Mesendoderm (in vitro differentiated cells): ENCODE data around the gene PF4V1.

ENCODE experiments used
- DNase-seq: peaks from one replicate; pipeline ENCODE4 v3.0.0; 2013
- H2AK5ac ChIP-seq: 2 replicates; pipeline ENCODE4 v1.6.1; 2013; ENCODE audit warnings: low read length, inconsistent platforms
- H2BK120ac ChIP-seq: 2 replicates; pipeline ENCODE4 v1.6.1; 2013; ENCODE audit warnings: low read depth, mild to moderate bottlenecking, low read length, moderate library complexity, mixed read lengths
- H2BK15ac ChIP-seq: replicated peaks from 2 replicates; pipeline ENCODE4 v1.6.1; 2013; ENCODE audit warnings: low read depth, mild to moderate bottlenecking, moderate library complexity
- H2BK5ac ChIP-seq: 2 replicates; pipeline ENCODE4 v1.6.1; 2013; ENCODE audit warnings: low read length, inconsistent platforms
- H3K18ac ChIP-seq: 2 replicates; pipeline ENCODE4 v1.6.1; 2013; ENCODE audit warnings: mild to moderate bottlenecking, low read length, mixed read lengths
- H3K23ac ChIP-seq: one replicate; pipeline ENCODE4 v1.6.1; 2013; ENCODE audit warnings: low read length
- H3K27ac ChIP-seq: 2 replicates; pipeline ENCODE4 v1.5.1; 2013; ENCODE audit warnings: low read depth, mild to moderate bottlenecking, inconsistent platforms, low read length, moderate library complexity
- H3K27me3 ChIP-seq: 2 replicates; pipeline ENCODE4 v1.6.1; 2013; ENCODE audit warnings: low read length, control low read depth, mild to moderate bottlenecking, inconsistent platforms; ENCODE audit not compliant: insufficient read depth, poor library complexity
- H3K36me3 ChIP-seq: 2 replicates; pipeline ENCODE4 v1.6.1; 2013; ENCODE audit warnings: low read length, inconsistent platforms; ENCODE audit not compliant: control insufficient read depth, insufficient read depth
- H3K4ac ChIP-seq: one replicate; pipeline ENCODE4 v1.6.1; 2013; ENCODE audit warnings: low read depth, mild to moderate bottlenecking, low read length, moderate library complexity
- H3K4me1 ChIP-seq: 2 replicates; pipeline ENCODE4 v1.6.1; 2013; ENCODE audit warnings: low read depth, low read length, inconsistent platforms; ENCODE audit not compliant: control insufficient read depth
- H3K4me2 ChIP-seq: 2 replicates; pipeline ENCODE4 v1.6.1; 2013; ENCODE audit warnings: low read length
- H3K4me3 ChIP-seq: 2 replicates; pipeline ENCODE4 v1.5.1; 2013; ENCODE audit warnings: mild to moderate bottlenecking, low read length
- H3K56ac ChIP-seq: one replicate; pipeline ENCODE4 v1.6.1; 2013; ENCODE audit warnings: low read length
- H3K79me1 ChIP-seq: 2 replicates; pipeline ENCODE4 v1.6.1; 2013; ENCODE audit warnings: low read length, inconsistent platforms
- H3K79me2 ChIP-seq: 2 replicates; pipeline ENCODE4 v1.6.1; 2013; ENCODE audit warnings: mild to moderate bottlenecking, low read length; ENCODE audit not compliant: control insufficient read depth, insufficient read depth
- H3K9ac ChIP-seq: 2 replicates; pipeline ENCODE4 v1.6.1; 2013; ENCODE audit warnings: low read length, inconsistent platforms
- H4K5ac ChIP-seq: one replicate; pipeline ENCODE4 v1.6.1; 2013; ENCODE audit warnings: low read length
- H4K8ac ChIP-seq: one replicate; pipeline ENCODE4 v1.6.1; 2013; ENCODE audit warnings: low read depth, mild to moderate bottlenecking, control low read depth, low read length, moderate library complexity
- WGBS: extraction: QIAGEN DNeasy Blood & Tissue Kit; methylation state at CpG from one replicate; pipeline ENCODE4 v1.1.7; 2013; ENCODE audit warnings: low lambda C conversion rate, missing lambda C conversion rate; ENCODE audit not compliant: insufficient coverage; ENCODE audit errors: extremely low coverage; 5-methylcytosine and 5-hydroxymethylcytosine counted together

The PF4V1 gene

DNA sequence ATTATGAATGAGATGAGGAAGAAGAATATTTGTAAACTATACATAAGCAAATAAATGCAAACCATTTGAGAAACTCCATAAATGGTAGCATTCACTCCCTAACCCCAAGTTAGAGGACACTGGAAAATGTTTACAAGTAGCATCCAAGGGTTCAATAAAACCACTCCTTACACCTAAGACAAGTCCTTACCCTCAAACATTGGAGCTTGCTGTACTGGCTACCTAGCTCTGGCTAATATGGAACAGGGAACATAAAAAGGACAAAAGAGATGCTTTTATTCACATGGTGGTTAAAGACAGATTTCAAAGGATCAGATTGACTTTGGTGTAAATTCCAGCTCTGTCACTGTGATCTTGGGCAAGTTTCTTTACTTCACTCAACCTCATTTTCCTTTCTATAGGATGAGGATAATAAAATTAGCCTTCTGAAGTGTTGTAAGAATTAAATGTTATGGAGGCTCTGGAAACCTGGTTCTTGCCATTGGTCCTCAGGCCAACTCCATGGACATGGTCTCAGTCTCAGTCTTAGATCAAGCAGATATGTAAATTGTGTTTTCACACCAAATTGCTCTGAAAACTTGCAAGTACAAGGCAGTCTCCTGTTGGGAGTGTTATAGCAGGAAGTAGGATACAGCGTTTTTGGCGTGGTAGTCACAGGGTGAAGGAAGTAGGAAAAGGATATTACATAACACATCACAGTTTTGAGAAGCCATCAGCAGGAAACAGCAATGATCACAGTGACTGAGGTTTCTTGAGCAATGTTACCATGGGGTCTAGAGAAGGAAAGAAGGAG is 19.4 kb downstream of the PF4V1 start:
- no peaks in the 10 kb centered on the region for H3K79me2 ChIP-seq
- WGBS: no CpG with 5 or more reads among the region's 2 CpGs
- H3K4me3 ChIP-seq: no peak overlapping the region
- H3K23ac ChIP-seq: no peak overlapping the region
- no peak overlapping the region for H4K5ac ChIP-seq
- H2BK15ac ChIP-seq: no peak overlapping the region
- no peaks in the 10 kb centered on the region for H3K27me3 ChIP-seq
- no peak overlapping the region for H3K9ac ChIP-seq
- H3K4me1 ChIP-seq: peaks cover 1% of the 10 kb centered on the region
- H3K27ac ChIP-seq: no peak overlapping the region
- no peak overlapping the region for H2BK5ac ChIP-seq
- no peak overlapping the region for H2BK120ac ChIP-seq
- H2AK5ac ChIP-seq: no peak overlapping the region
- H3K79me1 ChIP-seq: no peaks in the 10 kb centered on the region
- H4K8ac ChIP-seq: no peak overlapping the region
- H3K36me3 ChIP-seq: no peaks in the 10 kb centered on the region
- no peak overlapping the region for H3K18ac ChIP-seq
- no peak overlapping the region for H3K4me2 ChIP-seq
- no peak overlapping the region for H3K56ac ChIP-seq
- H3K4ac ChIP-seq: no peak overlapping the region
- DNase-seq: peak; percentile 13

DNA sequence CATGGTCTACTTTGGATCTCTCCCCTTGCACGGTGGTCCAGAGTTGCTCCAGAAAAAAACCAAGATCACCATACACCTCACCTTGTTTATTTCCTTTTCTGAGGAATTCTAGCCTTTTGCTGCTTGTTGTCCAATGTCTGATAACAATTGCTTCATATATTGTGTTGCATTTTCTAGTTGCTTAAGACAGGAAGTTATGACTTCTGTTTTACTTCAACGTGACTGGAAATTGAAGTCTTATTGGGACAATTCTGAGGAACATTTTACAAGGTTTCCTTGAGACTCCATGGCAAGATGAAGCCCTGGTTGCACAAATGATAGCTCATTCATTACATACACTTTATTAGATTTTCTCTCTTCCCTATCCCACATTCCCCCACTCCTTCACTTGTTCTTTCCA is 21.3 kb downstream of the PF4V1 start:
- WGBS: no CpG with 5 or more reads among the region's 2 CpGs
- Histone ChIP-seq H3K79me1 (no peaks in the 10 kb centered on the region), H4K8ac (no peak overlapping the region), H3K18ac (no peak overlapping the region), H3K27ac (no peak overlapping the region), H3K23ac (no peak overlapping the region), H3K9ac (no peak overlapping the region), H3K56ac (no peak overlapping the region), H2BK120ac (no peak overlapping the region), H3K36me3 (no peaks in the 10 kb centered on the region), H2BK15ac (no peak overlapping the region), H3K27me3 (no peaks in the 10 kb centered on the region), H3K4ac (no peak overlapping the region), H2BK5ac (no peak overlapping the region), H2AK5ac (no peak overlapping the region), H3K79me2 (no peaks in the 10 kb centered on the region), H3K4me2 (no peak overlapping the region), H3K4me3 (no peak overlapping the region), H4K5ac (no peak overlapping the region), H3K4me1 (peaks cover 1% of the 10 kb centered on the region)
- no peak for DNase-seq

GRCh38 chr4:73875401-73875800 is 22.3 kb downstream of the PF4V1 start:
- H2BK120ac ChIP-seq: no peak overlapping the region
- no peak for DNase-seq
- no peaks in the 10 kb centered on the region for H3K79me1 ChIP-seq
- H3K18ac ChIP-seq: no peak overlapping the region
- no peak overlapping the region for H4K8ac ChIP-seq
- H3K4me3 ChIP-seq: no peak overlapping the region
- no peak overlapping the region for H2BK5ac ChIP-seq
- no peaks in the 10 kb centered on the region for H3K27me3 ChIP-seq
- no peak overlapping the region for H4K5ac ChIP-seq
- H3K4me1 ChIP-seq: peaks cover 1% of the 10 kb centered on the region
- no CpG with 5 or more reads among the region's 1 CpG for WGBS
- no peaks in the 10 kb centered on the region for H3K79me2 ChIP-seq
- no peak overlapping the region for H3K56ac ChIP-seq
- no peak overlapping the region for H3K27ac ChIP-seq
- no peak overlapping the region for H3K4me2 ChIP-seq
- no peak overlapping the region for H2BK15ac ChIP-seq
- no peak overlapping the region for H3K9ac ChIP-seq
- H3K4ac ChIP-seq: no peak overlapping the region
- H2AK5ac ChIP-seq: no peak overlapping the region
- no peaks in the 10 kb centered on the region for H3K36me3 ChIP-seq
- H3K23ac ChIP-seq: no peak overlapping the region

DNA sequence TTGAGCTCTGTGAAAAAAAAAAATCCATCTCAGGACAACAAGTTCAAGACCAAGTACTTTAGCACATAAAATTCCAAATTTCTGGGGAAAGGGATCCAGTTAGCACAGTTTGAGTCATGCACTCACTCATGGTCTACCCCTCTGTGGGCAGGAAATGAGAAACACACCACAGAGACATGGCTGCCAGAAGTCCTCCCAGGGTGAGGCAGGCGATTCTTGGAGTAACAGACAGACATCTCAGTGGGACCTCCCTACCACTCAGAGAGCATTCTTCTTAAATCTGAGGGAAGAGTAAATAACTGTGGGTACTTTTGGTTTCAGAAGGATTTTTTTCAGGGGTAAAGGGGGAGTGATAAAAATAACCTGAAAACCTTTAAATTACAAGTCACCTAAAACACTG is 30.2 kb downstream of the PF4V1 start:
- H3K79me1 ChIP-seq: no peaks in the 10 kb centered on the region
- no CpG with 5 or more reads among the region's 1 CpG for WGBS

GRCh38 chr4:73885574-73886267 is 32.6 kb downstream of the PF4V1 start:
- Histone ChIP-seq H4K5ac (no peak overlapping the region), H3K27me3 (no peaks in the 10 kb centered on the region), H2BK5ac (no peak overlapping the region), H3K18ac (no peak overlapping the region), H3K4me1 (no peaks in the 10 kb centered on the region), H3K56ac (no peak overlapping the region), H2AK5ac (no peak overlapping the region), H3K79me2 (no peaks in the 10 kb centered on the region), H3K9ac (no peak overlapping the region), H3K23ac (no peak overlapping the region), H3K4ac (no peak overlapping the region), H3K36me3 (no peaks in the 10 kb centered on the region), H2BK120ac (no peak overlapping the region), H4K8ac (no peak overlapping the region), H3K27ac (no peak overlapping the region), H3K79me1 (no peaks in the 10 kb centered on the region), H2BK15ac (no peak overlapping the region), H3K4me3 (no peak overlapping the region), H3K4me2 (no peak overlapping the region)
- no CpG with 5 or more reads among the region's 4 CpGs for WGBS
- no peak for DNase-seq

More for the DNA sequence above, 30.2 kb downstream of the PF4V1 start:
- no peaks in the 10 kb centered on the region for H3K27me3 ChIP-seq
- H3K4me1 ChIP-seq: no peaks in the 10 kb centered on the region
- no peaks in the 10 kb centered on the region for H3K36me3 ChIP-seq
- no peak overlapping the region for H3K18ac ChIP-seq
- no peak overlapping the region for H4K5ac ChIP-seq
- no peak overlapping the region for H2AK5ac ChIP-seq
- no peak overlapping the region for H3K4ac ChIP-seq
- no peak overlapping the region for H2BK120ac ChIP-seq
- H2BK15ac ChIP-seq: no peak overlapping the region
- H3K79me2 ChIP-seq: no peaks in the 10 kb centered on the region
- no peak overlapping the region for H3K4me3 ChIP-seq
- no peak overlapping the region for H3K27ac ChIP-seq
- H4K8ac ChIP-seq: no peak overlapping the region
- H3K4me2 ChIP-seq: no peak overlapping the region
- no peak overlapping the region for H3K9ac ChIP-seq
- H3K23ac ChIP-seq: no peak overlapping the region
- H3K56ac ChIP-seq: no peak overlapping the region
- no peak overlapping the region for H2BK5ac ChIP-seq
- no peak for DNase-seq
